ENCODE data around the gene EPS8L2. TPM values are rescaled to one million over a fixed set of nuclear protein-coding genes. Genes with fewer than 3 reads are reported as not detected.

EPS8L2 gene
- total RNA-seq, 4 donors from 2014 or later = 257 to 1,130 (median 322) TPM

GRCh38 chr11:678297-678696 is 27.7 kb upstream of the EPS8L2 start:
- peaks cover 0 to 19% (median 8%) of the 10 kb centered on the region in 4 donors for H3K36me3 ChIP-seq
- in situ Hi-C loops (cut with MboI; ENCODE audit: low pct_ligation_motif_present in 1 of 4, low pct_unique_long_range_greater_than_20kb in 1 of 4, low sequenced_read_pairs in 3 of 4) (no loop called here), intact Hi-C loops (cut with DNase I; ENCODE audit: low total_unique reads) (no loop called here)
- H3K27ac ChIP-seq = no peak overlapping the region
- no peaks in the 10 kb centered on the region for H3K4me1 ChIP-seq
- no peak for DNase-seq
- TF ChIP-seq POLR2AphosphoS5 (IDR thresholded peaks at IDR 0.05) = no peak
- TF ChIP-seq, protein P1, sequence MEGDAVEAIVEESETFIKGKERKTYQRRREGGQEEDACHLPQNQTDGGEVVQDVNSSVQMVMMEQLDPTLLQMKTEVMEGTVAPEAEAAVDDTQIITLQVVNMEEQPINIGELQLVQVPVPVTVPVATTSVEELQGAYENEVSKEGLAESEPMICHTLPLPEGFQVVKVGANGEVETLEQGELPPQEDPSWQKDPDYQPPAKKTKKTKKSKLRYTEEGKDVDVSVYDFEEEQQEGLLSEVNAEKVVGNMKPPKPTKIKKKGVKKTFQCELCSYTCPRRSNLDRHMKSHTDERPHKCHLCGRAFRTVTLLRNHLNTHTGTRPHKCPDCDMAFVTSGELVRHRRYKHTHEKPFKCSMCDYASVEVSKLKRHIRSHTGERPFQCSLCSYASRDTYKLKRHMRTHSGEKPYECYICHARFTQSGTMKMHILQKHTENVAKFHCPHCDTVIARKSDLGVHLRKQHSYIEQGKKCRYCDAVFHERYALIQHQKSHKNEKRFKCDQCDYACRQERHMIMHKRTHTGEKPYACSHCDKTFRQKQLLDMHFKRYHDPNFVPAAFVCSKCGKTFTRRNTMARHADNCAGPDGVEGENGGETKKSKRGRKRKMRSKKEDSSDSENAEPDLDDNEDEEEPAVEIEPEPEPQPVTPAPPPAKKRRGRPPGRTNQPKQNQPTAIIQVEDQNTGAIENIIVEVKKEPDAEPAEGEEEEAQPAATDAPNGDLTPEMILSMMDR (IDR thresholded peaks at IDR 0.05) = no peak
- TF ChIP-seq POLR2A (IDR thresholded peaks at IDR 0.05) = no peak
- TF ChIP-seq EP300 (IDR thresholded peaks at IDR 0.05; ENCODE audit: low read depth) = no peak
- H3K4me3 ChIP-seq = no peak overlapping the region
- H3K9me3 ChIP-seq = no peaks in the 10 kb centered on the region
- WGBS, 2 donors (ENCODE audit: low coverage in 1 of 2) = 40 to 89% methylated on average over 1 to 3 of the region's 3 CpGs
- no peaks in the 10 kb centered on the region for H3K27me3 ChIP-seq

- in situ Hi-C loops (cut with MboI; ENCODE audit: low pct_ligation_motif_present in 1 of 4, low pct_unique_long_range_greater_than_20kb in 1 of 4, low sequenced_read_pairs in 3 of 4) (no loop called here), intact Hi-C loops (cut with DNase I; ENCODE audit: low total_unique reads) (no loop called here)
- H3K4me1 ChIP-seq = no peaks in the 10 kb centered on the region
- DNase-seq = no peak
- H3K36me3 ChIP-seq = peaks cover 0 to 17% (median 8%) of the 10 kb centered on the region in 4 donors
- TF ChIP-seq POLR2A (IDR thresholded peaks at IDR 0.05) (no peak), EP300 (IDR thresholded peaks at IDR 0.05; ENCODE audit: low read depth) (no peak), POLR2AphosphoS5 (IDR thresholded peaks at IDR 0.05) (no peak)
- TF ChIP-seq, protein P1 (IDR thresholded peaks at IDR 0.05) = no peak
- H3K27me3 ChIP-seq = no peaks in the 10 kb centered on the region
- H3K9me3 ChIP-seq = no peaks in the 10 kb centered on the region
- H3K27ac ChIP-seq = no peak overlapping the region
- H3K4me3 ChIP-seq = no peak overlapping the region
- 96% methylated on average over 5 to 36 of the region's 36 CpGs for WGBS, 2 donors (ENCODE audit: low coverage in 1 of 2)
Observed at GRCh38 chr11:679271-680207, 26.5 kb upstream of the EPS8L2 start.

GRCh38 chr11:680476-680875 is 25.6 kb upstream of the EPS8L2 start:
- in situ Hi-C loops (cut with MboI; ENCODE audit: low pct_ligation_motif_present in 1 of 4, low pct_unique_long_range_greater_than_20kb in 1 of 4, low sequenced_read_pairs in 3 of 4) (no loop called here), intact Hi-C loops (cut with DNase I; ENCODE audit: low total_unique reads) (no loop called here)
- peaks cover 0 to 25% (median 9%) of the 10 kb centered on the region in 4 donors for H3K36me3 ChIP-seq
- DNase-seq = no peak
- no peak overlapping the region for H3K4me3 ChIP-seq
- no peaks in the 10 kb centered on the region for H3K9me3 ChIP-seq
- H3K4me1 ChIP-seq = no peaks in the 10 kb centered on the region
- TF ChIP-seq, protein P1 (IDR thresholded peaks at IDR 0.05) = no peak
- no peak for TF ChIP-seq POLR2AphosphoS5 (IDR thresholded peaks at IDR 0.05)
- no peak for TF ChIP-seq EP300 (IDR thresholded peaks at IDR 0.05; ENCODE audit: low read depth)
- TF ChIP-seq POLR2A (IDR thresholded peaks at IDR 0.05) = no peak
- WGBS, 2 donors (ENCODE audit: low coverage in 1 of 2) = 83 to 91% methylated on average over 1 to 19 of the region's 19 CpGs
- H3K27ac ChIP-seq = no peak overlapping the region
- no peaks in the 10 kb centered on the region for H3K27me3 ChIP-seq

GRCh38 chr11:680970-681369 is 25.1 kb upstream of the EPS8L2 start:
- Histone ChIP-seq H3K4me1 (no peaks in the 10 kb centered on the region), H3K36me3 (peaks cover 0 to 28% (median 9%) of the 10 kb centered on the region in 4 donors), H3K27me3 (no peaks in the 10 kb centered on the region), H3K27ac (no peak overlapping the region), H3K4me3 (no peak overlapping the region), H3K9me3 (no peaks in the 10 kb centered on the region)
- 88 to 91% methylated on average over 5 to 13 of the region's 13 CpGs for WGBS, 2 donors (ENCODE audit: low coverage in 1 of 2)
- intact Hi-C loops (cut with DNase I; ENCODE audit: low total_unique reads) (no loop called here), in situ Hi-C loops (cut with MboI; ENCODE audit: low pct_ligation_motif_present in 1 of 4, low pct_unique_long_range_greater_than_20kb in 1 of 4, low sequenced_read_pairs in 3 of 4) (no loop called here)
- DNase-seq = no peak
- no peak for TF ChIP-seq EP300 (IDR thresholded peaks at IDR 0.05; ENCODE audit: low read depth)
- TF ChIP-seq POLR2A (IDR thresholded peaks at IDR 0.05) = no peak
- TF ChIP-seq POLR2AphosphoS5 (IDR thresholded peaks at IDR 0.05) = no peak
- TF ChIP-seq, protein P1 (IDR thresholded peaks at IDR 0.05) = no peak
